WTC11 (cell line): ENCODE results near the gene MAGOHB. TPM values are rescaled to one million over a fixed set of nuclear protein-coding genes. Genes with fewer than 3 reads are reported as not detected.

ENCODE experiments used
- AFF4 ChIP-seq: sonication (generic); formaldehyde crosslinking; IDR thresholded peaks from 2 replicates; pipeline ENCODE4 v1.8.1; 2023; ENCODE audit warnings: mild to moderate bottlenecking, missing genetic modification reagents, borderline replicate concordance
- CREB1 ChIP-seq: sonication (generic); formaldehyde crosslinking; IDR thresholded peaks from 2 replicates; pipeline ENCODE4 v1.8.0; 2023; ENCODE audit warnings: mild to moderate bottlenecking, missing genetic modification reagents
- CREM ChIP-seq: sonication (generic); formaldehyde crosslinking; IDR thresholded peaks from 2 replicates; pipeline ENCODE4 v1.8.1; 2022; ENCODE audit warnings: mild to moderate bottlenecking, missing genetic modification reagents, moderate library complexity
- EMX1 ChIP-seq: fragments of 250-450 bp; sonication (Bioruptor Pico); IDR thresholded peaks from 2 replicates; pipeline ENCODE4 v1.8.0; 2021; ENCODE audit warnings: mild to moderate bottlenecking
- ETV6 ChIP-seq: sonication (generic); formaldehyde crosslinking; IDR thresholded peaks from 2 replicates; pipeline ENCODE4 v1.8.1; 2022; ENCODE audit warnings: mild to moderate bottlenecking, missing genetic modification reagents
- FOXK1 ChIP-seq: sonication (generic); formaldehyde crosslinking; IDR thresholded peaks from 2 replicates; pipeline ENCODE4 v1.8.0; 2022; ENCODE audit warnings: mild to moderate bottlenecking, moderate library complexity, missing genetic modification reagents
- GRHL2 ChIP-seq: fragments of 250-450 bp; sonication (Bioruptor Pico); IDR thresholded peaks from 2 replicates; pipeline ENCODE4 v1.8.0; 2022; ENCODE audit warnings: mild to moderate bottlenecking, moderate library complexity; ENCODE audit not compliant: insufficient replicate concordance, severe bottlenecking
- GTF2I ChIP-seq: fragments of 250-450 bp; sonication (Bioruptor Pico); conservative IDR thresholded peaks from 2 replicates; pipeline ENCODE4 v1.4.0; 2021; ENCODE audit warnings: mild to moderate bottlenecking
- IRF2 ChIP-seq: sonication (generic); formaldehyde crosslinking; IDR thresholded peaks from 2 replicates; pipeline ENCODE4 v1.8.0; 2022; ENCODE audit warnings: low read depth, missing genetic modification reagents, borderline replicate concordance
- MAX ChIP-seq: sonication (generic); formaldehyde crosslinking; IDR thresholded peaks from 2 replicates; pipeline ENCODE4 v1.8.0; 2022; ENCODE audit warnings: mild to moderate bottlenecking, missing genetic modification reagents
- MXD4 ChIP-seq: fragments of 250-450 bp; sonication (Bioruptor Pico); IDR thresholded peaks from 2 replicates; pipeline ENCODE4 v1.8.0; 2021; ENCODE audit warnings: mild to moderate bottlenecking, moderate library complexity, borderline replicate concordance
- NFATC4 ChIP-seq: fragments of 250-450 bp; sonication (Bioruptor Pico); IDR thresholded peaks from 2 replicates; pipeline ENCODE4 v1.9.0; 2021; ENCODE audit warnings: mild to moderate bottlenecking
- NFE2L1 ChIP-seq: sonication (generic); formaldehyde crosslinking; IDR thresholded peaks from 2 replicates; pipeline ENCODE4 v1.8.1; 2023; ENCODE audit warnings: missing genetic modification reagents
- NFYB ChIP-seq: sonication (generic); formaldehyde crosslinking; conservative IDR thresholded peaks from 2 replicates; pipeline ENCODE4 v1.8.0; 2022; ENCODE audit warnings: low read depth, missing genetic modification reagents
- NR3C1 ChIP-seq: sonication (generic); formaldehyde crosslinking; conservative IDR thresholded peaks from 2 replicates; pipeline ENCODE4 v1.8.1; 2023; ENCODE audit warnings: low read depth, mild to moderate bottlenecking, missing genetic modification reagents
- SMAD3 ChIP-seq: sonication (generic); formaldehyde crosslinking; IDR thresholded peaks from 2 replicates; pipeline ENCODE4 v1.8.0; 2022; ENCODE audit warnings: missing genetic modification reagents, mild to moderate bottlenecking, borderline replicate concordance
- SMAD4 ChIP-seq: sonication (generic); formaldehyde crosslinking; IDR thresholded peaks from 2 replicates; pipeline ENCODE4 v1.8.0; 2022; ENCODE audit warnings: mild to moderate bottlenecking, missing genetic modification reagents
- SOX15 ChIP-seq: fragments of 250-450 bp; sonication (Bioruptor Pico); IDR thresholded peaks from 2 replicates; pipeline ENCODE4 v1.9.0; 2021; ENCODE audit warnings: mild to moderate bottlenecking
- SP1 ChIP-seq: sonication (generic); formaldehyde crosslinking; conservative IDR thresholded peaks from 2 replicates; pipeline ENCODE4 v1.8.1; 2022; ENCODE audit warnings: missing genetic modification reagents
- USF1 ChIP-seq: sonication (generic); formaldehyde crosslinking; IDR thresholded peaks from 2 replicates; pipeline ENCODE4 v1.8.0; 2022; ENCODE audit warnings: mild to moderate bottlenecking, missing genetic modification reagents
- ZBTB43 ChIP-seq: sonication (generic); formaldehyde crosslinking; IDR thresholded peaks from 2 replicates; pipeline ENCODE4 v1.8.1; 2023; ENCODE audit warnings: mild to moderate bottlenecking, missing genetic modification reagents
- ZNF121 ChIP-seq: sonication (generic); formaldehyde crosslinking; IDR thresholded peaks from 2 replicates; pipeline ENCODE4 v1.8.0; 2023; ENCODE audit warnings: missing genetic modification reagents
- ZNF138 ChIP-seq: sonication (generic); formaldehyde crosslinking; conservative IDR thresholded peaks from 2 replicates; pipeline ENCODE4 v1.8.1; 2022; ENCODE audit warnings: mild to moderate bottlenecking, moderate library complexity, missing genetic modification reagents
- ZNF263 ChIP-seq: sonication (generic); formaldehyde crosslinking; IDR thresholded peaks from 2 replicates; pipeline ENCODE4 v1.8.1; 2022; ENCODE audit warnings: low read depth, mild to moderate bottlenecking, moderate library complexity, missing genetic modification reagents
- ZNF281 ChIP-seq: sonication (generic); formaldehyde crosslinking; IDR thresholded peaks from 2 replicates; pipeline ENCODE4 v1.8.0; 2023; ENCODE audit warnings: mild to moderate bottlenecking, missing genetic modification reagents
- ZNF317 ChIP-seq: sonication (generic); formaldehyde crosslinking; IDR thresholded peaks from 2 replicates; pipeline ENCODE4 v1.8.1; 2023; ENCODE audit warnings: low read depth, mild to moderate bottlenecking, moderate library complexity, missing genetic modification reagents, borderline replicate concordance
- ZNF396 ChIP-seq: fragments of 250-450 bp; sonication (Bioruptor Pico); IDR thresholded peaks from 2 replicates; pipeline ENCODE4 v1.8.0; 2021; ENCODE audit warnings: mild to moderate bottlenecking, moderate library complexity, borderline replicate concordance
- ZNF532 ChIP-seq: fragments of 250-450 bp; sonication (Bioruptor Pico); IDR thresholded peaks from 2 replicates; pipeline ENCODE4 v1.9.0; 2021; ENCODE audit warnings: mild to moderate bottlenecking, borderline replicate concordance
- total RNA-seq: library from RNA; stranded (reverse); gene quantifications from 3 replicates; pipeline ENCODE4 v1.2.3, GENCODE V29; 2021

Gene MAGOHB
- total RNA-seq, 1 experiment from 2014 or later: 36.1 TPM

- TF ChIP-seq MAX (CRISPR knock-in tag) (peak; percentile 93), ZNF121 (CRISPR knock-in tag) (no peak), NFATC4 (CRISPR knock-in tag) (no peak), FOXK1 (CRISPR knock-in tag) (peak; percentile 96), ZNF396 (no peak), ZNF263 (CRISPR knock-in tag) (no peak), CREB1 (peak; percentile 96), GRHL2 (CRISPR knock-in tag) (no peak), NFE2L1 (peak; percentile 83), USF1 (CRISPR knock-in tag) (no peak), SOX15 (no peak), ZNF281 (CRISPR knock-in tag) (no peak), SP1 (CRISPR knock-in tag) (peak; percentile 90), NR3C1 (CRISPR knock-in tag) (no peak), AFF4 (CRISPR knock-in tag) (no peak), SMAD4 (CRISPR knock-in tag) (no peak), IRF2 (CRISPR knock-in tag) (no peak), NFYB (CRISPR knock-in tag) (no peak), ZBTB43 (CRISPR knock-in tag) (0 out of 2 replicates have a peak, but pooled peaks have one; percentile 42), EMX1 (no peak), ZNF317 (CRISPR knock-in tag) (no peak), MXD4 (no peak), GTF2I (CRISPR knock-in tag) (no peak), ETV6 (peak; percentile 69; the same call in 1 of the 2 replicates), CREM (CRISPR knock-in tag) (peak; percentile 100), SMAD3 (CRISPR knock-in tag) (no peak), ZNF532 (no peak), ZNF138 (CRISPR knock-in tag) (no peak)
Measured at GRCh38 chr12:10613349-10614055, at the start of gene MAGOHB (continued).
